H9 (cell line): ENCODE data around the gene TMTC1. TPM values are rescaled to one million over a fixed set of nuclear protein-coding genes. Genes with fewer than 3 reads are reported as not detected.

Experiments used
- DNase-seq: peaks from one replicate; pipeline ENCODE4 v3.0.0-alpha.2; 2017
- H2AFZ ChIP-seq: one replicate; pipeline ENCODE4 v1.6.1; 2013; ENCODE audit warnings: mild to moderate bottlenecking, low read length, control low read depth, moderate library complexity
- H2AK5ac ChIP-seq: 2 replicates; pipeline ENCODE4 v1.6.1; 2013; ENCODE audit warnings: low read length, control low read depth, mixed read lengths; ENCODE audit not compliant: insufficient read length
- H2BK120ac ChIP-seq: one replicate; pipeline ENCODE4 v1.6.1; 2013; ENCODE audit warnings: low read depth, mild to moderate bottlenecking, low read length, control low read depth, inconsistent platforms; ENCODE audit not compliant: poor library complexity, severe bottlenecking
- H2BK12ac ChIP-seq: 2 replicates; pipeline ENCODE4 v1.6.1; 2013; ENCODE audit warnings: low read length, control low read depth, mixed read lengths, low read depth; ENCODE audit not compliant: insufficient read length
- H2BK15ac ChIP-seq: 2 replicates; pipeline ENCODE4 v1.6.1; 2013; ENCODE audit warnings: low read depth, low read length, control low read depth
- H2BK20ac ChIP-seq: one replicate; pipeline ENCODE4 v1.6.1; 2013; ENCODE audit warnings: low read depth, mild to moderate bottlenecking, low read length, control low read depth, inconsistent platforms; ENCODE audit not compliant: poor library complexity, severe bottlenecking
- H2BK5ac ChIP-seq: 2 replicates; pipeline ENCODE4 v1.6.1; 2013; ENCODE audit warnings: low read length, control low read depth, mixed read lengths; ENCODE audit not compliant: insufficient read length
- H3K14ac ChIP-seq: 2 replicates; pipeline ENCODE4 v1.6.1; 2013; ENCODE audit warnings: low read length, control low read depth; ENCODE audit not compliant: insufficient read depth
- H3K18ac ChIP-seq: 2 replicates; pipeline ENCODE4 v1.6.1; 2013; ENCODE audit warnings: low read depth, mild to moderate bottlenecking, mixed read lengths, low read length, control low read depth; ENCODE audit not compliant: insufficient read length
- H3K23ac ChIP-seq: 2 replicates; pipeline ENCODE4 v1.6.1; 2013; ENCODE audit warnings: low read length, control low read depth, mixed read lengths, low read depth; ENCODE audit not compliant: insufficient read length
- H3K23me2 ChIP-seq: 2 replicates; pipeline ENCODE4 v1.6.1; 2013; ENCODE audit warnings: low read depth, mild to moderate bottlenecking, mixed read lengths, low read length, control low read depth; ENCODE audit not compliant: insufficient read length, poor library complexity, severe bottlenecking
- H3K27ac ChIP-seq: 2 replicates; pipeline ENCODE4 v1.5.1; 2013; ENCODE audit warnings: low read length, control low read depth, mixed read lengths, low read depth; ENCODE audit not compliant: insufficient read length
- H3K27me3 ChIP-seq: 2 replicates; pipeline ENCODE4 v1.6.1; 2013; ENCODE audit warnings: low read length, control low read depth, inconsistent platforms; ENCODE audit not compliant: insufficient read depth
- H3K4ac ChIP-seq: 2 replicates; pipeline ENCODE4 v1.6.1; 2013; ENCODE audit warnings: low read depth, mild to moderate bottlenecking, control low read depth, inconsistent platforms, low read length, moderate library complexity
- H3K4me1 ChIP-seq: 2 replicates; pipeline ENCODE4 v1.6.1; 2013; ENCODE audit warnings: low read length, control low read depth, inconsistent platforms; ENCODE audit not compliant: insufficient read depth
- H3K4me2 ChIP-seq: 2 replicates; pipeline ENCODE4 v1.6.1; 2013; ENCODE audit warnings: low read length, control low read depth, mixed read lengths; ENCODE audit not compliant: insufficient read length, insufficient read depth
- H3K56ac ChIP-seq: 2 replicates; pipeline ENCODE4 v1.6.1; 2013; ENCODE audit warnings: low read depth, mild to moderate bottlenecking, mixed read lengths, low read length, control low read depth; ENCODE audit not compliant: insufficient read length
- H3K79me1 ChIP-seq: 2 replicates; pipeline ENCODE4 v1.6.1; 2013; ENCODE audit warnings: low read depth, mild to moderate bottlenecking, moderate library complexity, low read length, control low read depth, inconsistent platforms; ENCODE audit not compliant: insufficient read depth, poor library complexity, severe bottlenecking
- H3K79me2 ChIP-seq: 2 replicates; pipeline ENCODE4 v1.6.1; 2013; ENCODE audit warnings: low read length, control low read depth, inconsistent platforms; ENCODE audit not compliant: insufficient read depth
- H3K9ac ChIP-seq: 2 replicates; pipeline ENCODE4 v1.6.1; 2013; ENCODE audit warnings: low read length, control low read depth, mixed read lengths; ENCODE audit not compliant: insufficient read length; ENCODE audit errors: extremely low read depth
- H3K9me3 ChIP-seq: one replicate; pipeline ENCODE4 v1.6.1; 2013; ENCODE audit warnings: low read depth, low read length, inconsistent platforms; ENCODE audit not compliant: control insufficient read depth
- H3T11ph ChIP-seq: one replicate; pipeline ENCODE4 v1.6.1; 2013; ENCODE audit warnings: mild to moderate bottlenecking, low read length, control low read depth, inconsistent platforms
- H4K20me1 ChIP-seq: one replicate; pipeline ENCODE4 v1.6.1; 2013; ENCODE audit not compliant: control insufficient read depth, insufficient read length, insufficient read depth
- H4K5ac ChIP-seq: 2 replicates; pipeline ENCODE4 v1.6.1; 2013; ENCODE audit warnings: low read depth, mild to moderate bottlenecking, mixed read lengths, low read length, control low read depth; ENCODE audit not compliant: insufficient read length
- H4K8ac ChIP-seq: replicated peaks from 2 replicates; pipeline ENCODE4 v1.6.1; 2013; ENCODE audit warnings: low read length, control low read depth, mixed read lengths, low read depth; ENCODE audit not compliant: insufficient read length
- H4K91ac ChIP-seq: 2 replicates; pipeline ENCODE4 v1.6.1; 2013; ENCODE audit warnings: low read depth, mild to moderate bottlenecking, moderate library complexity, mixed read lengths, low read length, control low read depth; ENCODE audit not compliant: insufficient read length
- H3K27ac Mint-ChIP-seq, 3 experiments: 2 replicates in 2 of 3; 3 replicates in 1 of 3; pipeline ENCODE4 v1.8.0; 2020 to 2021; ENCODE audit warnings: mixed read lengths in 3 of 3, mild to moderate bottlenecking in 1 of 3, moderate library complexity in 1 of 3
- H3K27me3 Mint-ChIP-seq: 2 replicates; pipeline ENCODE4 v1.8.0; 2021; ENCODE audit warnings: low read depth, mild to moderate bottlenecking, moderate library complexity, mixed read lengths
- H3K36me3 Mint-ChIP-seq, 3 experiments: 2 replicates in 2 of 3; 3 replicates in 1 of 3; pipeline ENCODE4 v1.8.0; 2020 to 2021; ENCODE audit warnings: low read depth in 3 of 3, mixed read lengths in 3 of 3; ENCODE audit not compliant: insufficient read depth in 1 of 3
- H3K4me1 Mint-ChIP-seq, 2 experiments: 2 replicates each; pipeline ENCODE4 v1.8.0; 2020; ENCODE audit warnings: mixed read lengths in 2 of 2
- H3K4me3 Mint-ChIP-seq, 2 experiments: 2 replicates in 1 of 2; 3 replicates in 1 of 2; pipeline ENCODE4 v1.8.0; 2020 to 2021; ENCODE audit warnings: mild to moderate bottlenecking in 2 of 2, mixed read lengths in 2 of 2, moderate library complexity in 1 of 2
- H3K9me3 Mint-ChIP-seq, 2 experiments: 2 replicates in 1 of 2; 3 replicates in 1 of 2; pipeline ENCODE4 v1.8.0; 2020; ENCODE audit warnings: mild to moderate bottlenecking in 2 of 2, mixed read lengths in 2 of 2, moderate library complexity in 1 of 2
- total RNA-seq: library from RNA; stranded (reverse); gene quantifications from 2 replicates; pipeline ENCODE4 v1.2.1, GENCODE V29; 2021
- TF ChIP-seq, protein P1 (sequence below): fragments of 200-600 bp; sonication (generic); conservative IDR thresholded peaks from 3 replicates; pipeline ENCODE4 v1.8.0; 2021; ENCODE audit warnings: antibody characterized with exemption, mild to moderate bottlenecking

TMTC1 gene
- total RNA-seq, 1 experiment from 2014 or later = 16.1 TPM

DNA sequence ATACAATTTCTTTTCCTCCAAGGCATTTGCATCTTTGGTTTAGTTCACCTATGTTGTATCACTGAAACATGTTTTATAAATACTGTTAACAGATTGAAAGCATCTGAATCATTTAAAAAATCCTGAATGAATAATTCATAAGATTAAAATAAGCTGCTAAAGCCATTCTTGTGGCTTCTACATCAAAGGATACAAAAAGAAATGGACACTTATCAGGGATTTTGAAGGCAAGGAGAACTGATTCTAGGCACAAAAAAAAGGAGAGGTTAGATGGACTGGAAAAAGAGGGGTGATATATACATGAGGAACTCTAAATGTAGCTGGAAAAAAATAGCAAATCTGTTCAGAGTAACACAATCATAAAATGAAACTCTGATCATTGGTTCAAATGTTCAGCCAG lies 280.5 kb downstream of the TMTC1 start:
- peaks cover 0 to 4% (median 0%) of the 10 kb centered on the region in 3 experiments; a peak in 1 of 7 replicates for H3K36me3 Mint-ChIP-seq
- H3K14ac ChIP-seq = no peak overlapping the region
- H3K27me3 Mint-ChIP-seq = no peaks in the 10 kb centered on the region
- no peaks in the 10 kb centered on the region for H3K79me2 ChIP-seq
- no peak overlapping the region for H4K8ac ChIP-seq
- H3K9me3 Mint-ChIP-seq = no peaks in the 10 kb centered on the region
- H3T11ph ChIP-seq = no peak overlapping the region
- no peak overlapping the region for H2BK12ac ChIP-seq
- H3K4me1 Mint-ChIP-seq = no peaks in the 10 kb centered on the region
- H2BK5ac ChIP-seq = no peak overlapping the region
- H2BK15ac ChIP-seq = no peak overlapping the region
- no peaks in the 10 kb centered on the region for H3K79me1 ChIP-seq
- H2AK5ac ChIP-seq = no peak overlapping the region
- TF ChIP-seq, protein P1, sequence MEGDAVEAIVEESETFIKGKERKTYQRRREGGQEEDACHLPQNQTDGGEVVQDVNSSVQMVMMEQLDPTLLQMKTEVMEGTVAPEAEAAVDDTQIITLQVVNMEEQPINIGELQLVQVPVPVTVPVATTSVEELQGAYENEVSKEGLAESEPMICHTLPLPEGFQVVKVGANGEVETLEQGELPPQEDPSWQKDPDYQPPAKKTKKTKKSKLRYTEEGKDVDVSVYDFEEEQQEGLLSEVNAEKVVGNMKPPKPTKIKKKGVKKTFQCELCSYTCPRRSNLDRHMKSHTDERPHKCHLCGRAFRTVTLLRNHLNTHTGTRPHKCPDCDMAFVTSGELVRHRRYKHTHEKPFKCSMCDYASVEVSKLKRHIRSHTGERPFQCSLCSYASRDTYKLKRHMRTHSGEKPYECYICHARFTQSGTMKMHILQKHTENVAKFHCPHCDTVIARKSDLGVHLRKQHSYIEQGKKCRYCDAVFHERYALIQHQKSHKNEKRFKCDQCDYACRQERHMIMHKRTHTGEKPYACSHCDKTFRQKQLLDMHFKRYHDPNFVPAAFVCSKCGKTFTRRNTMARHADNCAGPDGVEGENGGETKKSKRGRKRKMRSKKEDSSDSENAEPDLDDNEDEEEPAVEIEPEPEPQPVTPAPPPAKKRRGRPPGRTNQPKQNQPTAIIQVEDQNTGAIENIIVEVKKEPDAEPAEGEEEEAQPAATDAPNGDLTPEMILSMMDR = no peak
- no peaks in the 10 kb centered on the region for H3K4me1 ChIP-seq
- no peak overlapping the region for H3K9ac ChIP-seq
- no peaks in the 10 kb centered on the region for H4K20me1 ChIP-seq
- H3K27me3 ChIP-seq = no peaks in the 10 kb centered on the region
- H3K18ac ChIP-seq = no peak overlapping the region
- no peak overlapping the region for H3K27ac ChIP-seq
- no peaks in the 10 kb centered on the region for H3K23me2 ChIP-seq
- H3K4me2 ChIP-seq = no peak overlapping the region
- no peak overlapping the region for H2BK20ac ChIP-seq
- H3K56ac ChIP-seq = no peak overlapping the region
- no peak overlapping the region for H3K4ac ChIP-seq
- H4K5ac ChIP-seq = no peak overlapping the region
- no peak overlapping the region for H4K91ac ChIP-seq
- no peak overlapping the region for H2AFZ ChIP-seq
- no peak for DNase-seq
- H2BK120ac ChIP-seq = no peak overlapping the region
- no peak overlapping the region for H3K23ac ChIP-seq
- H3K9me3 ChIP-seq = no peaks in the 10 kb centered on the region
- H3K27ac Mint-ChIP-seq = no peak overlapping the region
- H3K4me3 Mint-ChIP-seq = no peak overlapping the region
